Neutrophil (primary cell): ENCODE data around the gene CDK5RAP2.

Experiments used
- H3K27ac ChIP-seq: fragments of 200-600 bp; sonication (generic); 2 replicates; pipeline ENCODE4 v1.5.1; 2016; ENCODE audit warnings: mild to moderate bottlenecking, moderate library complexity
- H3K27me3 ChIP-seq: fragments of 200-600 bp; sonication (generic); 2 replicates; pipeline ENCODE4 v1.6.0; 2016; ENCODE audit warnings: mild to moderate bottlenecking
- H3K36me3 ChIP-seq: fragments of 200-600 bp; sonication (generic); 2 replicates; pipeline ENCODE4 v1.5.1; 2017
- H3K4me1 ChIP-seq, 2 experiments: fragments of 200-600 bp in 1 of 2; sonication (generic) in 1 of 2; 1 replicate in 1 of 2; 2 replicates in 1 of 2; pipeline versions ENCODE4 v1.5.1 to v1.6.1; 2013 to 2016; ENCODE audit warnings: low read depth in 1 of 2, low read length in 1 of 2, mild to moderate bottlenecking in 1 of 2, moderate library complexity in 1 of 2; ENCODE audit not compliant: control insufficient read depth in 1 of 2, insufficient read depth in 1 of 2
- H3K4me3 ChIP-seq, 2 experiments: fragments of 200-600 bp in 1 of 2; sonication (generic) in 1 of 2; 1 replicate in 1 of 2; 2 replicates in 1 of 2; pipeline ENCODE4 v1.5.1; 2013 to 2016; ENCODE audit warnings: low read depth in 1 of 2, low read length in 1 of 2, mild to moderate bottlenecking in 1 of 2, moderate library complexity in 1 of 2
- H3K9me3 ChIP-seq: fragments of 200-600 bp; sonication (generic); 2 replicates; pipeline ENCODE4 v1.5.1; 2016
- CTCF ChIP-seq: fragments of 200-600 bp; sonication (generic); IDR thresholded peaks from 2 replicates; pipeline ENCODE4 v1.5.1; 2016; ENCODE audit warnings: antibody characterized with exemption

CDK5RAP2 gene

GRCh38 chr9:120344230-120344629, 235.7 kb downstream of the CDK5RAP2 start:
- no peaks in the 10 kb centered on the region for H3K4me1 ChIP-seq

GRCh38 chr9:120343416-120343815, 236.6 kb downstream of the CDK5RAP2 start:
- TF ChIP-seq CTCF, result no peak

More at GRCh38 chr9:120344230-120344629, 235.7 kb downstream of the CDK5RAP2 start:
- no peak overlapping the region for H3K4me3 ChIP-seq
- H3K27me3 ChIP-seq, result peaks cover 13% of the 10 kb centered on the region
- H3K36me3 ChIP-seq, result no peaks in the 10 kb centered on the region
- no peak overlapping the region for H3K27ac ChIP-seq
- H3K9me3 ChIP-seq, result no peaks in the 10 kb centered on the region
- TF ChIP-seq CTCF, result no peak

More at GRCh38 chr9:120343416-120343815, 236.6 kb downstream of the CDK5RAP2 start:
- H3K36me3 ChIP-seq, result no peaks in the 10 kb centered on the region
- no peak overlapping the region for H3K27ac ChIP-seq
- no peak overlapping the region for H3K4me3 ChIP-seq
- H3K27me3 ChIP-seq, result peaks cover 5% of the 10 kb centered on the region
- H3K4me1 ChIP-seq, result no peaks in the 10 kb centered on the region
- H3K9me3 ChIP-seq, result no peaks in the 10 kb centered on the region
